Tibial nerve (tissue), 4 donors: ENCODE data around the gene ZFAND6.
"Not testable (repeated sequence)": the region's sequence is repeated elsewhere in the genome, so short reads cannot be mapped to it uniquely, and the experiment has no call there.

Experiments used
- CTCF ChIP-seq, 5 experiments: fragments of 200-600 bp in 3 of 5; fragments of 450-650 bp in 2 of 5; sonication (generic) in 3 of 5; IDR thresholded peaks; one replicate each; pipeline ENCODE4 v1.5.1; 2016 to 2019; ENCODE audit warnings: antibody characterized with exemption in 5 of 5, mild to moderate bottlenecking in 3 of 5, moderate library complexity in 2 of 5
- EP300 ChIP-seq, 2 donors: sonication (generic); formaldehyde crosslinking; IDR thresholded peaks; one replicate each; pipeline ENCODE4 v1.6.1; 2017; ENCODE audit warnings: antibody characterized with exemption in 2 of 2, mild to moderate bottlenecking in 1 of 2
- POLR2A ChIP-seq, 2 donors: fragments of 450-650 bp; IDR thresholded peaks; one replicate each; pipeline ENCODE4 v1.6.1; 2017; ENCODE audit warnings: antibody characterized with exemption in 2 of 2, mild to moderate bottlenecking in 2 of 2, moderate library complexity in 2 of 2

- not testable (repeated sequence) for TF ChIP-seq POLR2A, CTCF, EP300 (IDR thresholded peaks at IDR 0.05)
Observed at GRCh38 chr15:80017139-80017538, 42.3 kb upstream of the ZFAND6 start.
